GM19099 (cell line): ENCODE results near the gene MAL.

ENCODE experiments used
- POLR2A ChIP-seq: IDR thresholded peaks from 3 replicates; pipeline ENCODE4 v1.6.1; 2011; ENCODE audit warnings: low read depth; ENCODE audit not compliant: insufficient read length; ENCODE audit errors: extremely low read depth

MAL gene

GRCh38 chr2:95031726-95032116 is 6.2 kb downstream of the MAL start:
- no peak for TF ChIP-seq POLR2A

- TF ChIP-seq POLR2A: no peak
These were observed 6.8 kb downstream of the MAL start for GRCh38 chr2:95032341-95032740.

- no peak for TF ChIP-seq POLR2A
These were observed 7.5 kb downstream of the MAL start for GRCh38 chr2:95032868-95033603.

- no peak for TF ChIP-seq POLR2A
These were observed 8.7 kb downstream of the MAL start for GRCh38 chr2:95034221-95034620.

GRCh38 chr2:95034818-95035217 is 9.3 kb downstream of the MAL start:
- no peak for TF ChIP-seq POLR2A

GRCh38 chr2:95036596-95037383 is 11.3 kb downstream of the MAL start:
- no peak for TF ChIP-seq POLR2A

GRCh38 chr2:95037384-95037839 is 11.9 kb downstream of the MAL start:
- TF ChIP-seq POLR2A: no peak

GRCh38 chr2:95038635-95039298 is 13.3 kb downstream of the MAL start:
- TF ChIP-seq POLR2A: no peak

- TF ChIP-seq POLR2A: no peak
These were observed 13.9 kb downstream of the MAL start for GRCh38 chr2:95039363-95039762.

- no peak for TF ChIP-seq POLR2A
These were observed 14.5 kb downstream of the MAL start for GRCh38 chr2:95039978-95040377.

- TF ChIP-seq POLR2A: no peak
These were observed 14.9 kb downstream of the MAL start for GRCh38 chr2:95040426-95040825.

GRCh38 chr2:95041060-95041823 is 15.7 kb downstream of the MAL start:
- TF ChIP-seq POLR2A: no peak

- no peak for TF ChIP-seq POLR2A
These were observed 16.4 kb downstream of the MAL start for GRCh38 chr2:95041824-95042442.

- no peak for TF ChIP-seq POLR2A
These were observed 17.2 kb downstream of the MAL start for GRCh38 chr2:95042472-95043271.
